HG03520 (cell line): ENCODE data around the gene DHRS13.
"Not testable (repeated sequence)": the region's sequence is repeated elsewhere in the genome, so short reads cannot be mapped to it uniquely, and the experiment has no call there.

Experiments
- ATAC-seq: cut with Tn5 transposase; IDR thresholded peaks from one replicate; pipeline ENCODE4 v1.9.1; 2021; ENCODE audit warnings: mild to moderate bottlenecking, moderate library complexity; ENCODE audit not compliant: unreplicated experiment

The DHRS13 gene

DNA sequence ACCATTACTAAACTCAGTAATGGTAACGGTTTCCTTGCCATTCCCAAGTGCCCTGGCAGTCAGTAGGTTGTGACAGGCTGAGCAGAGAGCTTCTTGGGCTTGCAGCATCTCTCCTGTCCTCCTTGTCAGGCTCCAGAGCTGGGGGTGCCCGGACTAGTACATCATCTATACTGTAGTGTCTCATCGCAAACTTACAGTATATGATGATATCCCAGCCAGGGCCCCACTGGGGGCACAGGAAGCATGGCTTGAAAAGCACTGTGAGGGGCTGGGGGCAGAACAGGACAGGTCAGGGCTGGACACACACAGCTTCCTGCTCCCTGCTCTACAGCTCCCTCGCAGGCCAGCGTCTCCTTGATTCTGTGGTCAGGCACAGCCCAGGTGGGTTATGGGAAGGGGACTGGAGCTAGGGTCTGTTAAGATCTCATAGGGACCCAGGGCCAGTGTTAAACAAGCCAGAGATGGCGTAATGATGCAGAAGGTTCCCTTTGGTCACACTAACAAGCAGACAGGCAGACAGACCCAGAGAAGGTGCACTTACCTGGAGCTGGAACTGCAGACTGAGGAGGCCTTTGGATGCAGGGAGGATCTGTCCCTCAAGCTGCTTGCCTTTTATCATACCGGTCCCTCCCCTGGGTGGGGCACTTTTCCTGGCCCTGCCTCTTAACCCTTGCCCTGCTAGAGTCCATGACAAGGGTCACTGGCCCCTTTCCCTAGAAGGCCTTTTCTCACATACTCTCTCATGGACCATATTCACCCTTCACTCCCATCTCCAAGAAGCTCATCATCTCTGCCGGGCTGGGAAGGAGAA, 41.3 kb downstream of the DHRS13 start:
- no peak for ATAC-seq

GRCh38 chr17:28860363-28860808, 42.5 kb downstream of the DHRS13 start:
- ATAC-seq: no peak

DNA sequence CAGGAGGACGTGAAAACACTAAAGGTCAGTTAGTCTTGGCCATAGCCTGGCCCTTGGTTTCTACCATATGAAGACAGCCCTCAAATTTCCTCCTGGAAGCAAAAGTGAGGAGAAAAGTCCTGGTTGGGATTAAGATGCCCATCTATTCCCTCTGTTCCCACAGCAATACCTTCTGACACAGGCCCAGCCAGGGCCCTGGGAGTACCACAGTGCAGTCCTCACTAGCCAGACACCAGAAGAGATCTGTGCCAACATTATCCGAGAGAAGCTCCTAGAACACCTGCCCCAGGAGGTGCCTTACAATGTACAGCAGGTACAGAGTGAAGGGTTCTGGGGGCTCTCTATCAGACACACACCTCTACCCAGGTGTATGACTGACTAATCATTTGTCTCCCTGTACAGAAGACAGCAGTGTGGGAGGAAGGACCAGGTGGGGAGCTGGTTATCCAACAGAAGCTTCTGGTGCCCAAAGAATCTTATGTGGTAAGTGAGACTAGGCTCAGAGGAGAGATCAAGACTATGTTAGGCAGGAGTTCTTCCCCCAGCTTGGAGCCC, 44.0 kb downstream of the DHRS13 start:
- no peak for ATAC-seq

DNA sequence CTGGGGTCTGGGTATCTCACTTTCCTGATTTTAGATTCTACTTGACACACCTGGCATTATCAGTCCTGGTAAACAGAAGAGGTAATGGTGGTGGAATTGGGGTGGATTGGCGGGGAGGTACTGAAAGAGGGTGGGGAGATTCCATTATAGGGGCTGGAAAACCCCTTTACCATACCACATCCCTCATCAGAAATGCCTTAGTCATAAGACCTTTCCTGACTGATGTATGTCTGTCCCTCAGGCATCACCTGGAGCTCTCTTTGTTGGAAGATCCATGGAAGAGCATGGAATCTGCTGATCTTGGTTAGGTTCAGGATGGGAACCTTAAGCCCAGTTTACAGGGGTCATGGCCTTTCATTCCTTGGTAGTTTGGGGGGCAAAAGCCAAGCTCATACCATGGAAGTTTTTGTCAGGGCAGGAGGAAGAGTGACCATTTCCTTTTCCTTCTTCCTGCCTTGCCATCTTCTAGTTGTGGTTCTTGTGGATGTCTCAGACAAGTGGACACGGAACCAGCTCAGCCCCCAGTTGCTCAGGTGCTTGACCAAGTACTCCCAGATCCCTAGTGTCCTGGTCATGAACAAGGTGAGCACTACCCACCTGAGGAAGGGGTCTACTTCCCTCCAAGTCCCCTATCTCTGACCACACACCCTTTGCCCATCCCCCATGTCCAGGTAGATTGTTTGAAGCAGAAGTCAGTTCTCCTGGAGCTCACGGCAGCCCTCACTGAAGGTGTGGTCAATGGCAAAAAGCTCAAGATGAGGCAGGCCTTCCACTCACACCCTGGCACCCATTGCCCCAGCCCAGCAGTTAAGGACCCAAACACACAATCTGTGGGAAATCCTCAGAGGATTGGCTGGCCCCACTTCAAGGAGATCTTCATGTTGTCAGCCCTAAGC, 44.7 kb downstream of the DHRS13 start:
- no peak for ATAC-seq

DNA sequence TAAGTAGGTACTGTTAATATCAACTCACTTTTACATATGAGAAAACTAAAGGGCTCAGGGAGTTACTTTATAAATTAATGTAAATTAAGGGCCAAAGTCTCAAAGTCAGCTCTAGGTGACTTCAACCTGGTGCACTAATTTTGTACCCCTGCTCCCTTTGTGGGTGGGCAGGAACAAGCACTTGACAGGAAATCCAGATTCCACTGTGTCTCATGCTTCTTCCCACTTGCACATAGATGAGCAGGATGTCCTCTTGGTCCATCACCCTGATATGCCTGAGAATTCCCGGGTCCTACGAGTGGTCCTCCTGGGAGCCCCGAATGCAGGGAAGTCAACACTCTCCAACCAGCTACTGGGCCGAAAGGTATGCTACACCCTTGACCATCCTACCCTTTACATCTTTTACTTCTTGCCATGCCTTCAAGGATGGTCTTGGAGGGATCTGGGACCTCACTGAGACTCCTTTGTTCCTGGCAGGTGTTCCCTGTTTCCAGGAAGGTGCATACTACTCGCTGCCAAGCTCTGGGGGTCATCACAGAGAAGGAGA, 46.8 kb downstream of the DHRS13 start:
- ATAC-seq: no peak

GRCh38 chr17:28855336-28855679, 47.6 kb downstream of the DHRS13 start:
- no peak for ATAC-seq

DNA sequence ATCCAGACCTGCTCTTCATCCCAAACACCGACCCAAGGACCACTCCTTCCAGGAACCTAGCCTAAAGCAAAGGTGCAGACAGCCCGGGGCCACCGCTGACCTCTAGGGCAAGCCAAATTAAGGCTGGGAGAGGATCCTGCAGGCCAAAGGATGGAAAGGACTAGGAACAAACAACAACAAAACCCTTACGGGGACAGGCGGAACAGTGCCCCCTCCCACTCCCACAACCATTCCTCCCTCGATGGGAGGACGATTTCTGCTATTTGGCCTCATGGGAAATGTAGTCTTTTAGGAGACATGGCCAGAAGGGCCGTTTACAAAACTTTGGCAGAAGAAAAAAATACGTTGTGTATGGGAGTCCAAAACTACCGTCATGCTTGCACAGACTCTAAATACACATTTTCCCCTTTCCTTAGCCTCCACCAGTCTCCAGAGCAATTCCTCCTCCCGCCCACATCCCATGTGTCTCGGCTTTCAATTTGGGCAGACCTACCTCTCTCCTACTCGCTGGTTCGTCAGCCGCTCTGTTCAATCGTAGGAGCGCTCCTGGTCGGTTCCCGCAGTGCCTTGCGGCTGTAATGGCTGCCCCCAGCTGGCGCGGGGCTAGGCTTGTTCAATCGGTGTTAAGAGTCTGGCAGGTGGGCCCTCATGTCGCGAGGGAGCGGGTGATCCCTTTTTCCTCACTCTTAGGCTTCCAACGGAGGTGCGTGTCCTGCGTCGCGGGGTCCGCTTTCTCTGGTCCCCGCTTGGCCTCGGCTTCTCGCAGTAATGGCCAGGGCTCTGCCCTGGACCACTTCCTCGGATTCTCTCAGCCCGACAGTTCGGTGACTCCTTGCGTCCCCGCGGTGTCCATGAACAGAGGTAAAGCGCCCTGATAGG, 48.2 kb downstream of the DHRS13 start, which contains the start of gene ERAL1:
Gene ERAL1 (plus strand): TSS at position 560 of the 879 bp plus-strand sequence. CDS start 19 bp downstream, at position 579.
- peak; percentile 88 for ATAC-seq

GRCh38 chr17:28853295-28853694, 49.6 kb downstream of the DHRS13 start:
- no peak for ATAC-seq

DNA sequence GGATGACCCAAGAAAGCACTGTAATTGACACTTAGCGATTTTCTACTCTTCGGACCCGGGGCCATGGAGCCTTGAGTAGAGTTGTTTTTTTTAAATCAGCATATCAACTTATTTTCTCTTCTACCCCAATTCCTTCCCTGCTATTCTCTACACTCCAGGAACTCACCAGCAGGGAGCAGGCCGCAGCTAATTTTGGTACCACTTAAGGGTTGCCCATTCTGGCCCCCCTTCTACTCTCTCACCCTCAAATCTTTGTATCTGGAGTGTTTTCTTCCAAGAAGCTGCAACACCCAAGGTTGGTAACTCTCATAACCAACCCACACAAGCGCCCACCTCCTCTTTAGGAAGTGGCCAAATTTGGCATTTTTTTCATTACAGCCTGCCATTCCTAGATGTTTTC, 53.6 kb downstream of the DHRS13 start:
- ATAC-seq: no peak

DNA sequence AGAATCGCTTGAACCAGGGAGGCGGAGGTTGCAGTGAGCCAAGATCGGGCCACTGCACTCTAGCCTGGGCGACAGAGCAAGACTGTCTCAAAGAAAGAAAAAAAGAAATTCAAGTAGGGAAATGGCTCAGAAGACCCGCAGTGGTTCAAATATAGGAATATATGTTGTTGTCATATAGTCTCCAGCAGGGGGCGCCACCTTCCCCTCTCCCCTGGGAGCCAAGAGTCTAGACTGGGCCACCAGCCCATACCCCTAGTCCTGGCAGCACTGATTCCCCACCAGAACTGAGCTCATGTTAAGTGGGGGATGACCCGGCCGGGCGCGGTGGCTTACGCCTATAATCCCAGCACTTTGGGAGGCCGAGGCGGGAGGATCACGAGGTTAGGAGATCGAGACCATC, 54.2 kb downstream of the DHRS13 start:
- not testable (repeated sequence) for ATAC-seq
